Stimulated activated CD8-positive, alpha-beta memory T cell treated with anti-CD3 and anti-CD28 coated beads, Interleukin-12 subunit alpha, Interleukin-12 subunit beta, amount 100 ng/mL, for 24 hours (primary cell): ENCODE data around the gene KRT13.

ENCODE experiments used
- DNase-seq: peaks from one replicate; pipeline ENCODE4 v3.0.0-alpha.2; 2020; ENCODE audit errors: extremely low read depth

Gene KRT13

GRCh38 chr17:41494524-41494923 is 10.9 kb downstream of the KRT13 start:
- DNase-seq = no peak

- DNase-seq = no peak
Observed at GRCh38 chr17:41492771-41493170, 12.6 kb downstream of the KRT13 start.

DNA sequence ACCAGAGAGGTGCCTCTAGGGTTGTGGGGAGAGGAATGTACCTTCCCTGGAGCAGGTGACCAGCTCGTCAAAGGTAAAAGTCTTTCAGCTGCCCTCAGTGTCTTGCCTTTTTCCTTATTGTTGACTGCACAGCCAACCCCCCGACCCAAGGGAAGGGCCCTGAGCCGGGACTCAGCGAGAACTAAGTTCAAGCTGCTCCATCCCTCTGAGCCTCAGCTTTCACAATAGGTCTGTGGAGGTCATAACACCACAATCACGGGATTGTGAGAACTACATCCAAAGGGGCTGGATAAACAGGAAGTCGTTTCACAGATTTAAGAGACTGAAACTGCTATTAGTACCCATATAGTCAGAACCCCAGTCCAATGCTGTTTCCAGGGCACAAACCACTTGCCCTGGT is 13.1 kb downstream of the KRT13 start:
- no peak for DNase-seq

DNA sequence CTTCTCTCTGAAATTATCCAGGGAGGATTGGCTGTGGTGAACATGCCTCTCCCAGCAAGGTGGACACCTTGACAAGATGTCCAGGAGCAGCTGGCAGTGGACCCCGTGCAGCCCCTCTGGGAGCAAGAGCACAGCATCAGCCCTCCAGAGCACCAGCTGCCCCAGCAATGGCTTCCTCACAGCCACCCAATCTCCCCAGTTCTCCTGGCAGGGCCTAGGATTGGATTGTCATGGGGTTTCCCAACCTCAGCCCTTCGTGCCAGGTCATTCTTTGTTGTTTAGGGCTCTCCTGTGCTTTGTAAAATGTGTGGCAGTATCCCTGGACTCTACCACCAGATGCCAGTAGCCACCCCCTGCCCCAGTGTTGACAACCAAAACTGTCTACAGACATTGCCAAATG is 13.9 kb downstream of the KRT13 start:
- no peak for DNase-seq

DNA sequence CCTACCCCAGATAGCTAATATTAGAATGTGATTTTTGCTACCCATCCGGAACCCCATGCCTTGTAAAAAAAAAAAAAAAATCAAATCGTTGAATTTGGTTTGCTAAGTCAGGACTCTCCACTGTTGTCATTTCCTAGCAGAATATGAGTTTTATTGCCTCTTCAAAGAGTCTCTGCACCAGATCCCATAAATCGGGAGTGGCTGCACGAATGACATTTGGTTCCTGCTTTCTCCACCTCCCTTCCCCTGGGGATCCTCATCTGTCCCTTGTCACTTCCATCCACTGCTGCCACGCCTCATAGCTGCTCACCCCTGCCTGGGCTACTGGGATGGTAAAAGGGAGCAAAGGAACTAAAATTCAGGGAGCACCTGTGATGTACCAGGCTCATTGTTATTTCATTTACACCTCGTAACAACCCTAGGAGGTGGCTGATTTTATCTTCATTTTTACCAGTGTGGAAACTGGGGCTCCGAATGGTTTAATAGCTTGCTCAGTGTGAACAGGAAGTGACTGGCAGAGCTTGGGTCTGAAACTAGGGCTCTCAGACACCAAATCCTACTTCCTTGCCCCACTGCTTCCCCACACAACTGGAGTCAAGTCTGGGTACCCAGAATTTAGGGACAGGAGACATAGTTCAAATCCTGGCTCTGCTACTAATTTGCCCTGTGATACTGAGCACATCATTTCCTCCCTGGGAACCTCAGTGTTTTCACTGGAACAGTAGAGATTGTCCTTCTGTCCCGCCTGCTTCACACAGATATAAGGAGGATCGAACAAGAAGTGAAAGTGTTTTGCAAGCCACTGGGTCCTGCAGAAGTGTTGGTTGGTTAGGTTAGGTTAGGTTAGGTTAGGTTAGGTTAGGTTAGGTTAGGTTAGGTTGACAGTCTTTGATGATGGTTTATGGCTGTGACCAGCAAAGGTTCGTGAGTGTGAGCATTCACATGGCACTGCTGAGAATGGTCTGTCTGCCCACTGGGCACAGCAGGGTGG is 15.1 kb downstream of the KRT13 start:
- no peak for DNase-seq

DNA sequence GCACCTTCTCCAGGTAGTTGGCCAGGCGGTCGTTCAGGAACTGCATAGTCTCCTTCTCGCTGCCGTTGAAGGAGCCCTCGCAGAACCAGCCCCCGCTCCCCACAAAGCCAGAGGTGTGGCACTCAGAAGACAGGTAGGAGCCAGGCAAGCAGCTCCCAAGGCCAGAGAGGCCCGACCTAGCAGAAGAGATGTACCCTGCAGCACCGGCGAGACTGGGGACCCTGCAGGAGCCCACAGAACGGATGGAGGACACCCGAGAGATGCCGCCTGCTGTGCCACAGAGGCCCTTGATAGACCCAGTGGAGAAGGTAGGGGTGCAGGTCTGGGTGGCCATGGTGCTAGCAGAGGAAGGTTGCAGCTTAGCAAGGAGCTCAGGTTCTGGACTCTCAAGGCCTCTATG is 15.9 kb downstream of the KRT13 start, which contains the start of gene KRT36:
Gene KRT36, minus strand, starts transcription at position 380 of the 400 bp plus-strand sequence. Its CDS starts 46 bp downstream, at position 334.
- DNase-seq = no peak

DNA sequence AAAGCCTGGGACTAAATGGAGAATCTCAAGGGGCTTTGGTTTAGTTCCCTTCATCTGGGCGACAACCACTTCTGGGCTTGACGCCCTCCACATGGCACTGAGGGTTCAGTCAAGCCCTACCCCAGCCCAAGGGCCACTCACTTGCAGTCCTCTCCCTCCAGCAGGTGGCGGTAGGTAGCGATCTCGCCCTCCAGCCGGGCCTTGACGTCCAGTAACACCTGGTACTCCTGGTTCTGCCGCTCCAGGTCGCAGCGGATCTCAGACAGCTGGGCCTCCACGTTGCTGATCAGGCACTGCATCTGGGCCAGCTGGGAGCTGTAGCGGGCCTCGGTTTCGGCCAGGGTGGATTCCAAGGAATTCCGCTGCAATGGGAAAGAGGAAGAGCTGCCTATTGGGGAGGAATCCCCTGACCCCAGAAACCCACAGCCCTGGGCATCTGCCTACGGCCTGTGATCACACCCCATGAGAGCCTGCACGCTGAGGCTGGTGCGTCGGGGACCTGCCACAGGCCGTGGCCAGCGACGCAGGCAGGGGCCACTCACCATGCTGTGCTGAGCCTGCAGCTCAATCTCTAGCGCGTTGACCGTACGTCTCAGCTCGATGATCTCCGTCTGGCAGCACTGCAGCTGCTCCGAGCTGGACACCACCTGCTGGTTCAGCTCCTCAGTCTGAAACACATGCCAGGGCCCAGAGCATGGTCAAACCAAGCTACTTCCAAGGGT is 18.4 kb downstream of the KRT13 start:
- DNase-seq = no peak

GRCh38 chr17:41486316-41486715 is 19.1 kb downstream of the KRT13 start:
- no peak for DNase-seq

GRCh38 chr17:41484920-41485904 is 20.2 kb downstream of the KRT13 start:
- DNase-seq = no peak

GRCh38 chr17:41483991-41484826 is 21.2 kb downstream of the KRT13 start:
- DNase-seq = no peak

GRCh38 chr17:41483531-41483930 is 21.9 kb downstream of the KRT13 start:
- DNase-seq = no peak

- no peak for DNase-seq
Observed at GRCh38 chr17:41481036-41481435, 24.4 kb downstream of the KRT13 start, which contains the start of gene KRT35. TSS of gene KRT35 (minus strand) at chr17:41481151. CDS start at chr17:41481097, 54 bp downstream.

- no peak for DNase-seq
Observed at GRCh38 chr17:41480581-41480980, 24.8 kb downstream of the KRT13 start.

DNA sequence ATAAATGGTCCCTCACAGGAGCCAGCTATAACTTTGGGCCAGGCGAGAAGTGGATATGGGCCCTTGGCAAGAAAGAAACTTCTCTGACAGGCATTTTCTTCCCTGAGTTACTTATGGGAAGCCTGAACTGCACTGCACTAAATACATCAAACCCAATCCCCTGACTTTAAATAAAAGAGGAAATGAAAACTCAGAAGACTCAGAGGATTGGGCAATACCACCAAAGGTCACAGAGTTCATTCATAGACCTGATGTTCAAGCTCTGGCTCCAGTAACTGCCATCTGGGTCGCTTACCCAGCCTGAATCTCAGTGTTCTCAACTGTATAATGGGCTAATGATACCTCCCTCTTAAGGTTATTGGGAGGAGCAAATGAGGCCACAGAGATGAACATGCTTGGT is 25.3 kb downstream of the KRT13 start:
- no peak for DNase-seq

GRCh38 chr17:41478237-41478636 is 27.2 kb downstream of the KRT13 start:
- no peak for DNase-seq

DNA sequence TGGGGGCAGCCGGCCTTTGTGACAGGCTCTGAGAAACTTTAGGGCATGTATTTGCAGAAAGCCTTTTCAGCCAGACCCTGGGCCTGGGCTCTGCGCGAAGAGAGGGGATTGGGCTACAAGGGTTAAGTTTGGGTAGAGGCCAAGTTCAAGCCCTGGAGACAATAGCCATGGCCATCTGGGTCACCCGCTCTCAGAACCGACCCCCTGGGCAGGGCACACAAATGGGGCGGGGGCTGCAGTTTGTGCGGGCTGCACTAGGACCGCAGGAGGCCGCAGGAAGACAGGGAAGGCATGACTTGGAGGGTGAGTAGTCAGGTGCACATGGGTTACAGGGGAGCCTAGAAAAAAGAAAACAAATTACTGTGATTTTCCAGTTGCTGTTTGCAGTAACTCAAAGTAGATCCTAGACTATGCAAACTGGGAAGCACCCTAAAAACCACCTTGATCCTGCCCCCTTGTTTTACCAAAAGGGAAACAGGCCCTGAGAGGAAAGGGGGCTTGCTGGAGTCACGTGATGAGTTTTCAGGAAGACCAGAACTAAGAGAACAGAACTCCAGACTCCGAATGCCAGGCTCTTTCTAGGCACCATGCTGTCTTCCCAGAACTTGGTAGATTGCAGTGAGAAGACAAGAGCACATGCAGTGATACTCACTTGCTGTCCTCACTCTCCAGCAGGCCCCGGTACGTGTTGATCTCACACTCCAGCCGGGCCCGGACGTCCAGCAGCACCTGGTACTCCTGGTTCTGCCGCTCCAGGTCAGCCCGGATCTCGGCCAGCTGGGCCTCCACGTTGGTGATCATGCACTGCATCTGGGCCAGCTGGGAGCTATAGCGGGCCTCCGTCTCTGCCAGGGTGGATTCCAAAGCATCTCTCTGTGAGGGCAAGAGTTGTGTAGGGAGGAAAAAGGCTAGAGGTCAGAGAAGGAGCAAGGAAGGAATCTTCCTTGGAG is 28.3 kb downstream of the KRT13 start:
- DNase-seq = no peak

GRCh38 chr17:41475421-41475820 is 30.0 kb downstream of the KRT13 start:
- DNase-seq = no peak

DNA sequence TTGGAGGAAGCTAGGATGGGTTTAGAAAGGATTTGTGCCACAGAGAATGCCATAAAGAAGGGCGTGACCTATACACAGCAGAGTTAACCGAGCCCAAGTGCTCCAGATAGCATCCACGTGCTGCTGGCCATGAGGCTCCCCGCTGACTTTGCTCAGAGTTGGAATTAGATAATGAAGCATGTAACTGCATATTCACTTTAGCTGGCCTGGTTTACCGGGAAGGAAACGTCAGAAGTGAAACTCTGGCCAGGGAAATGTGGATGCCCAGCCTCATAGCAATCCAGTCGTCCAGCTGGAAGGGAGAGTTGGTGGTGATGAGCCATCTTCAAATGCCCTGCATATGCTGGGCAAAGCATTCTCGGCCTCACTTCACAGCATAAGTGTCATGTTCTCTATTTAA is 30.5 kb downstream of the KRT13 start:
- DNase-seq = no peak

DNA sequence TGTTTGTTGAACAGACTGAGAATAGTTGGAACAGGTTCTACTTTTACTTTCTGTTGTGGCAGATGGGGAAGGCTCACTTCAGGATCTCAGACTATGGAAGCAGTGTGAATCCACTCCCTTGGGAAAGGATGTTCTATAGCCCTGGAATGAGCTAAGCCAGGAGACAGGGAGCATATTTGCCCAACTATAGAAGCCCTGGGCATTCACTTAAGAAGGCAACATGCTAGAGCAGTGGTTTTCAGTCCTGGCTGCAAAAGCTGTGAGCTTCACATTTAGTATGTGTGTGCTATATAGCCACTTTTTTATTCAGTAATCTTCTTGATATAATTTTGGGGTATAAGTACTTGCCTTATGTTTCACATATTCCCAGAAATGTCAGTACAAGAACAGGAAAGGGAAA is 37.1 kb downstream of the KRT13 start:
- no peak for DNase-seq
